ENCODE results near the gene TP53TG3B. TPM values are rescaled to one million over a fixed set of nuclear protein-coding genes. Genes with fewer than 3 reads are reported as not detected.

The TP53TG3B gene
- total RNA-seq, result not detected in 2 replicates

GRCh38 chr16:33360541-33360940 is at the start of gene TP53TG3B:
TSS of gene TP53TG3B (plus strand) at chr16:33360841. CDS start at chr16:33360909, 68 bp downstream.

Small RNA genes within 50 kb of the gene (small RNA-seq; reads per million reads assigned to genes)
- gene AC141257.3 (not detected), gene AC141257.4 (not detected)

Other genes with a start within 250 kb of the TP53TG3B start
- gene TP53TG3C, start 166.6 kb upstream of the TP53TG3B start, total RNA-seq, result not detected in 2 replicates
- gene TP53TG3E, start 56.5 kb upstream of the TP53TG3B start, total RNA-seq, result not detected in 2 replicates
- gene TP53TG3F, start 98.8 kb downstream of the TP53TG3B start, total RNA-seq, result not detected in 2 replicates

Measured in placental epithelial cell (primary cell).